Stimulated activated CD8-positive, alpha-beta memory T cell treated with anti-CD3 and anti-CD28 coated beads, Interleukin-7, amount 100 ng/mL, for 4 hours (primary cell): ENCODE results near the gene ST3GAL3.

ENCODE experiments used
- DNase-seq, 2 donors: peaks; one replicate each; pipeline ENCODE4 v3.0.0-alpha.2; 2020; ENCODE audit warnings: low read depth in 2 of 2

ST3GAL3 gene

DNA sequence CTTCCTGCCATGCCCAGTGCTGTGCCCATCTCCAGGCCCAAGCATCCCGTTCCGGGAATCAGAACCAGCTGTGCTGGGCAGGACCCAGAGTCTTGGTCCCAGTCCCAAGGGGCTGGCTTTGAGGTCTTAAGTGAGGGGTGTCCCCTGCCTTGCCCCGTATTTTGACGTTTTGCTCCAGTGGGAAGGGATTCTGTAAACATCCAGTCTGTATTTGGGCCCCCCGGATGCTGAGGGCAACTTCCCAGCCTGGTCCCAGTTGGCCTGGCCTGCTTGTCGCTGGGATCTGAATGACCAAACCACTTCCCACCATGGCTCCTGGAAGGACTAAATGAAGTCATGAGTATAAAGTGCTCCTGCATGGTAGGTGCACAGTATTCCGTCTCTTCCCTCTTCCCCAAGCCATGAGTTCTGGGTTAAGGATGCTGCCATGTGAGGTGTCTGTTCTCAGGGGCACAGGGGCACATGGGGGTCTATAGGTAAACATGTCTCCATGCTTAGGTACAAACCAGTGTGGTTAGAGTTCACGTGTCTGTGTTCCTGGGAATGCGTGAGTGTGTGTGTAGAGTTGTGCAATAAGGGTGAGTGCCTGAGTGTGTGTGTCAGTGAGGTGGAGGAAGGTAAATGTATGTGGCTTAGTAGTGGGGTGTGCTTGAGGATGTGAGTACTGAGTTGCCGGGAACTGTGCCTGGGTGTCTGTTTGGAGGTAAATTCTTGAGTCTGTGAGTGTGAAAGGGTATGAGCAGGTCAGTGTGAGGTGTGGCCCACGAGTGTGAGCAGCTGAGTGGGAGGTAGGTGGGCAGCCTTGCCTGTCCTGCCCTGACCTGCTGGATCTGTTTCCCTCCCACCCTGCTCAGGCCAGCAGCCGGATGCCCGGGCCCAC lies 273.2 kb downstream of the ST3GAL3 start:
- DNase-seq: no peak
